HPDE6-E6E7 (cell line): ENCODE results near the gene RPRML.

ENCODE experiments used
- DNase-seq: peaks from one replicate; pipeline ENCODE4 v3.0.0; 2011; ENCODE audit warnings: missing footprints; ENCODE audit errors: extremely low spot score

The RPRML gene

DNA sequence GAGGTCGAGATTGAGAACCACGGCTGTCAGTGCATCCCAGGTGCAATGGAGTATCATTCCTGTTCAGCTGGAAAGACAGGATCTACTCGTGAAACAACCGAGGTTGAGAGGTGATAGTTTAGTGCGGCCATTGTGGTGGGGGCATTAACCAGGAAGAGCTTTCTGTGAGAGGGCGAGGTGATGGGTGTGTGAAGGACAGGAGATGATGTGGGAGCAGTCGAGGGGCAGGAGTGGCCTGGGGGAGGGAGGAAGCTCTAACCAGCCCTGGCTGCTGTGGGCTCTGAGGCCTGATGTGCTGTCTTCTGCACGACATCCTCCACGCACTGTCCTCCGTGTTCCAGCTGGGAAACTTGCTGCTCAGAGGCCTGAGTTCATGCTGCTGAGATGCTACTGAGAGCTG lies 34.1 kb downstream of the RPRML start:
- no peak for DNase-seq

DNA sequence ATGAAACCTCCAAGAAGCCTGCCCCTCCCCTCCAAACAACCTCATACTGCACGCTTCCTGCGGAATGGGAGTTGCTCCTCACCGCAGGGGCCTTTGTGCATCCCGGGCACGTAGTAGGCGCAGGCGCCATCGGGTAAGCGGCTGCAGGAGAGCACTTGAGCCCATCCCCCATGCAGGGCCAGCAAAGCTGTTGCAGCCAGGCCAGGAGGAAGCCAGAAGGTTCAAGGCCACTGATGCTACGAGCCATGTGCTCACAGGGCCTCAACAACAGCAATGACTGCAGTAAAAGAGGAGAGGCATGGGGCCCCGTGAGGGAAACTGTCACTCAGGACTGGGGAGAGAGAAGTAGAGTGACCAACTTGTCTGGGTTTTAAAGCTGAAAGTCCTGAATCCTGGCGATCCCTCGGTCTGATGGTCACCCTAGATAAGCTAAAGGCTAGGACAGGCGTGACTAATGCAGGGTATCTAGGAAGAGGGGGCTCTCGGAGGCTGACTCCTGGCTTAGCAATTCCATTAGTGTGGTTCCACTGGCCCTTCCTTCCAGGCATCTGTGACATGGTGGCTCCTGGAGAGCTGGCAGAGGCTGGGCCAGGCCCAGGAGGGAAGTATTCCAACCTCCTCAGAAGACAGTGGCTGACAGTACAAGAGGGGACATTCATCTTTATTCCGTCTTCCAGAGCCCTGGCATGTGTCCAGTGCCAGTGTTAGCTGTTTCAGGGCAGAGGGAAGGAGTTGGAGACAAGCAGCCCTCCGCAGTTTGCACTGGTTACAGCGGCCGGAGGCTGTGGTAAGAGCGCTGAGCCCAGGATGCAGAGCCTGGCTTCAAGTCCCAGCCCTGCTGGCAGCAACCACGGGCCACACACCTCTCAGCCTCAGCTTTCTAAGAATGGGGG lies 35.3 kb downstream of the RPRML start:
- DNase-seq, result no peak

DNA sequence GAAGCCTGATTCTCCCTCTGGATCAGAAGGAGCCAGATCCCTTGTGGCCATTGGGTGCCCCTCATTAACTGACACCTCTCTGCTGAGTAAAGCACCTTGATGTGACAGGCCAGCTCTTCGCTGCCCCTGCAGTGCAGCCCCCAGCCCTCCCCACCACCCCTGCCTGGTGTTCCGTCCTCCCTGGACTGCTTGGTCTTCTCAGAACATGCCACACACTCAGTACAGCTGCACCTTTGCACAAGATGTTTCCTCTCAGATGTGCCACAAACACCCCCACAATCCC lies 35.9 kb downstream of the RPRML start:
- no peak for DNase-seq

GRCh38 chr17:46942441-46943217 lies 36.4 kb downstream of the RPRML start:
- DNase-seq, result peak; percentile 85

DNA sequence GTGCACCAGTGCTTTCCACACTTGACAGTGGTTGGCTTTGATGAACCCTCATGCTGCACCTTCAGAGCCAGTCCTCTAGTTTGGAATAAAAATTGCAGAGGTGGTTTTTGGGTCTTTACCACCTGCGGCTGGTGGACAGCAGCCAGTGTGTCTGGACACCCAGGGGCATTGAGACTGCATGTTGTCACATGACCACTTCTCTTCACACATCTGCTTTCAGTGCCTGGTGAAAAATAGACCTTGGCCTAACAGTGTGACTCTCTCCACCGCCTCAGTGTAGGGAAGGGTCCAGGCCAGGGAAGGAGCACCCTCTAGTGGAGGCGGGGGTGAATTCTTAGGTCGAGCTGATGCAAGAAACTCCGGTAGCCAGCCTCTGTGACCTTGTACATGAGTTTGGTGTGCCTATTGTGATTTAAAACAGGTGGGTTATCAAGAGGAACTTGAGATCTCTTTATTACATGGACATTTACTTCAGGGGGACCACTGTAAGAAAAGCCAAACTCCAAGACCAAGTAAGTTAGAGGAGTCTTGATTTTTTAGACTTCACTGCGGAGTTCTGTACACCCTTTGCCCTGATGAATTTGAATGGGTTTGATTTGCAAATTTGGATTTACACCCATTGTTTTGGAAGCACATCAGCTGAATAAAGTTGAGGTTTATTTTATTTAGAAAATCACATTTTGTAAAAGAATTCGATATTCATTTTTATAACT lies 38.2 kb downstream of the RPRML start:
- peak; percentile 87 for DNase-seq

- DNase-seq, result no peak
Measured at GRCh38 chr17:46935658-46936266, 43.3 kb downstream of the RPRML start.

GRCh38 chr17:46931596-46931995 lies 47.5 kb downstream of the RPRML start:
- DNase-seq, result no peak

- no peak for DNase-seq
Measured at GRCh38 chr17:46930051-46930450, 49.0 kb downstream of the RPRML start.

- DNase-seq, result peak; percentile 62
Measured at GRCh38 chr17:46929413-46929812, 49.6 kb downstream of the RPRML start.

- no peak for DNase-seq
Measured at GRCh38 chr17:46928467-46929261, 50.4 kb downstream of the RPRML start.
